Panc1 (cell line): ENCODE measurements around the gene INPP4A.

ENCODE experiments used
- CTCF ChIP-seq: fragments of 450-650 bp; IDR thresholded peaks from 2 replicates; pipeline ENCODE4 v1.5.1; 2017; ENCODE audit warnings: mild to moderate bottlenecking
- POLR2AphosphoS5 ChIP-seq: IDR thresholded peaks from 2 replicates; pipeline ENCODE4 v1.6.1; 2012; ENCODE audit warnings: mild to moderate bottlenecking, low read depth, low read length, moderate library complexity
- SIN3A ChIP-seq: IDR thresholded peaks from 2 replicates; pipeline ENCODE4 v1.6.1; 2012; ENCODE audit warnings: low read depth, mild to moderate bottlenecking, low read length, moderate library complexity, borderline replicate concordance; ENCODE audit not compliant: insufficient read depth
- TCF7L2 ChIP-seq: IDR thresholded peaks from 2 replicates; pipeline ENCODE4 v1.6.1; 2011; ENCODE audit warnings: mild to moderate bottlenecking, low read depth, low read length, inconsistent platforms
- TF ChIP-seq, protein P1 (sequence below), 2 experiments: IDR thresholded peaks; 2 replicates each; pipeline ENCODE4 v1.6.1; 2011 to 2012; ENCODE audit warnings: low read depth in 2 of 2, control low read depth in 1 of 2, low read length in 1 of 2, mild to moderate bottlenecking in 1 of 2, moderate library complexity in 1 of 2; ENCODE audit not compliant: insufficient read depth in 1 of 2

DNA sequence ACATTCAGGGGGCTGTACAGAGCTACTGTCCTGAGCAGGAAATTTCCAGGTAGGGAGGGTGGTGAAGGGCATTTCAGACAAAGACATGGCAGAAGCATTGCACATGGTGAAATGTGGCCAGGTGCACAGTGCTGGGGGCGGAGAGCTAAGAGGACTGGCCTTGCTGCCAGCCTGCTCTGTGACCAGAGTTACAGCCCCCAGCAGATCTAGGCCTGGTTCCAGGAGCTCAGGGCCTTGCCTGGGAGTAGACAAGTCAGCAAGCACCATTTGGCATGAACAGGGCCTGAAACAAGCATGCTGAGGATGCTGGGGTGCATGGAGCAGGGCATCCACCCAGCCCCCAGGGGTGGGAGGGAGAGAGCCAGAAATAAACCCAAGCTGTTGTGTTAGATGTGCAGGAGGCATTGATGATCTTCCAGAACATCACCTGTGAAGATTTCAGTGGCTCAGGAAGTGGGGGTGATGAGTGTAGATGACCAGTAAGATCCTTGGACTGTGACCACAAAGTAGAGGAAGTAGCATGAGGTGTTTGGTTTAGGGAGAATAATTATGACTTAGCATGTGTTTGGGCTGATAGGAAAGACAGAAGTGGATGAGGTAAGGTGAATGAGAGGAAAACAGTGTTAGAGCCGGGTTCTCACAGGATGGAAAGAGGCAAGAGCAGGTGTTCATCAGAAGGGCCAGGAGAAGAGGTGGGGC, 102.6 kb downstream of the INPP4A start:
- TF ChIP-seq CTCF = no peak
- TF ChIP-seq TCF7L2 = no peak
- TF ChIP-seq, protein P1, sequence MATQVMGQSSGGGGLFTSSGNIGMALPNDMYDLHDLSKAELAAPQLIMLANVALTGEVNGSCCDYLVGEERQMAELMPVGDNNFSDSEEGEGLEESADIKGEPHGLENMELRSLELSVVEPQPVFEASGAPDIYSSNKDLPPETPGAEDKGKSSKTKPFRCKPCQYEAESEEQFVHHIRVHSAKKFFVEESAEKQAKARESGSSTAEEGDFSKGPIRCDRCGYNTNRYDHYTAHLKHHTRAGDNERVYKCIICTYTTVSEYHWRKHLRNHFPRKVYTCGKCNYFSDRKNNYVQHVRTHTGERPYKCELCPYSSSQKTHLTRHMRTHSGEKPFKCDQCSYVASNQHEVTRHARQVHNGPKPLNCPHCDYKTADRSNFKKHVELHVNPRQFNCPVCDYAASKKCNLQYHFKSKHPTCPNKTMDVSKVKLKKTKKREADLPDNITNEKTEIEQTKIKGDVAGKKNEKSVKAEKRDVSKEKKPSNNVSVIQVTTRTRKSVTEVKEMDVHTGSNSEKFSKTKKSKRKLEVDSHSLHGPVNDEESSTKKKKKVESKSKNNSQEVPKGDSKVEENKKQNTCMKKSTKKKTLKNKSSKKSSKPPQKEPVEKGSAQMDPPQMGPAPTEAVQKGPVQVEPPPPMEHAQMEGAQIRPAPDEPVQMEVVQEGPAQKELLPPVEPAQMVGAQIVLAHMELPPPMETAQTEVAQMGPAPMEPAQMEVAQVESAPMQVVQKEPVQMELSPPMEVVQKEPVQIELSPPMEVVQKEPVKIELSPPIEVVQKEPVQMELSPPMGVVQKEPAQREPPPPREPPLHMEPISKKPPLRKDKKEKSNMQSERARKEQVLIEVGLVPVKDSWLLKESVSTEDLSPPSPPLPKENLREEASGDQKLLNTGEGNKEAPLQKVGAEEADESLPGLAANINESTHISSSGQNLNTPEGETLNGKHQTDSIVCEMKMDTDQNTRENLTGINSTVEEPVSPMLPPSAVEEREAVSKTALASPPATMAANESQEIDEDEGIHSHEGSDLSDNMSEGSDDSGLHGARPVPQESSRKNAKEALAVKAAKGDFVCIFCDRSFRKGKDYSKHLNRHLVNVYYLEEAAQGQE (IDR thresholded peaks at IDR 0.05; ENCODE audit: insufficient read depth in 1 of 2, low read depth in 2 of 2, low read length in 1 of 2) = no peak
- no peak for TF ChIP-seq POLR2AphosphoS5
- TF ChIP-seq SIN3A = no peak
